Neural progenitor cell (in vitro differentiated cells): Measurements from ENCODE around the gene INPP1.

ENCODE experiments used
- EZH2phosphoT487 ChIP-seq: fragments of 200-600 bp; sonication (generic); IDR thresholded peaks from 2 replicates; pipeline ENCODE4 v1.6.1; 2017; ENCODE audit warnings: antibody characterized with exemption
- TF ChIP-seq, protein P1 (sequence below): fragments of 200-600 bp; sonication (generic); IDR thresholded peaks from 2 replicates; pipeline ENCODE4 v1.5.1; 2017; ENCODE audit warnings: antibody characterized with exemption, mild to moderate bottlenecking

DNA sequence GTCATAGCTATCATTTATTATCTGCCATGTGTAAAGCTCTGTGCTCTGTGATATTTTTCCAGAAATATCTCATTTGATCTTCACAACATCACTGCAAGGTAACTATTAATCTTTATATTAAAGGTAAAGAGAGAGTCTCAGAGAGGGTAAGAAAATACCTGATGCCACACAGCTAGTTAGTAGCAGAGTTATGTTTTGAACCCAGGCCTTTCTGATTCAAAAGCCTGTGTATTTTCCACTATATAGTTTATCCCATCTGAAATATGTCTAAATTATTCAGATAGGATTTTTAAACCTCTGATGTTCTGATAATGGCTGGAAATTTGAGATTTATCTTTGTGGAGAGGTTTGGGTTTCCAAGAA, 10.1 kb downstream of the INPP1 start:
- TF ChIP-seq, protein P1, sequence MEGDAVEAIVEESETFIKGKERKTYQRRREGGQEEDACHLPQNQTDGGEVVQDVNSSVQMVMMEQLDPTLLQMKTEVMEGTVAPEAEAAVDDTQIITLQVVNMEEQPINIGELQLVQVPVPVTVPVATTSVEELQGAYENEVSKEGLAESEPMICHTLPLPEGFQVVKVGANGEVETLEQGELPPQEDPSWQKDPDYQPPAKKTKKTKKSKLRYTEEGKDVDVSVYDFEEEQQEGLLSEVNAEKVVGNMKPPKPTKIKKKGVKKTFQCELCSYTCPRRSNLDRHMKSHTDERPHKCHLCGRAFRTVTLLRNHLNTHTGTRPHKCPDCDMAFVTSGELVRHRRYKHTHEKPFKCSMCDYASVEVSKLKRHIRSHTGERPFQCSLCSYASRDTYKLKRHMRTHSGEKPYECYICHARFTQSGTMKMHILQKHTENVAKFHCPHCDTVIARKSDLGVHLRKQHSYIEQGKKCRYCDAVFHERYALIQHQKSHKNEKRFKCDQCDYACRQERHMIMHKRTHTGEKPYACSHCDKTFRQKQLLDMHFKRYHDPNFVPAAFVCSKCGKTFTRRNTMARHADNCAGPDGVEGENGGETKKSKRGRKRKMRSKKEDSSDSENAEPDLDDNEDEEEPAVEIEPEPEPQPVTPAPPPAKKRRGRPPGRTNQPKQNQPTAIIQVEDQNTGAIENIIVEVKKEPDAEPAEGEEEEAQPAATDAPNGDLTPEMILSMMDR = no peak
- no peak for TF ChIP-seq EZH2phosphoT487
